ENCODE results near the gene HES6. TPM values are rescaled to one million over a fixed set of nuclear protein-coding genes. Genes with fewer than 3 reads are reported as not detected.
A peak's percentile ranks its signal among the peaks of the same experiment; 100 is the strongest.

Gene HES6
- total and polyA plus RNA-seq, 9 donors, result 0.33 to 12.4 (median 2.0) TPM

- H3K36me3 ChIP-seq, result no peaks in the 10 kb centered on the region
- WGBS, 3 donors, result 23 to 51% (median 40%) methylated on average over 7 of the region's 7 CpGs
- H3K27ac ChIP-seq, result no peak overlapping the region
- H3K4me3 ChIP-seq, result no peak overlapping the region
- no peaks in the 10 kb centered on the region for H3K27me3 ChIP-seq
- no peaks in the 10 kb centered on the region for H3K9me3 ChIP-seq
- DNase-seq, result peak in 1 of 5 donors; percentile 35
- H3K4me1 ChIP-seq (ENCODE audit: insufficient read depth), result peaks cover 2% of the 10 kb centered on the region
- TF ChIP-seq CTCF (IDR thresholded peaks at IDR 0.05) (no peak), EP300 (IDR thresholded peaks at IDR 0.05) (no peak), POLR2A (IDR thresholded peaks at IDR 0.05) (no peak)
- intact Hi-C loops (cut with DNase I), result loop anchor here in 1 of 4 donors (10.0 kb wide), 1 partner anchor 278 kb away; the partner anchor contains the start of gene UBE2F
Observed at GRCh38 chr2:238242731-238243495, 3.1 kb upstream of the HES6 start.

GRCh38 chr2:238241970-238242369, 2.1 kb upstream of the HES6 start:
- Histone ChIP-seq H3K27ac (no peak overlapping the region), H3K27me3 (no peaks in the 10 kb centered on the region), H3K4me3 (no peak overlapping the region), H3K36me3 (no peaks in the 10 kb centered on the region), H3K4me1 (ENCODE audit: insufficient read depth) (peaks cover 2% of the 10 kb centered on the region), H3K9me3 (no peaks in the 10 kb centered on the region)
- TF ChIP-seq POLR2A (IDR thresholded peaks at IDR 0.05) (no peak), CTCF (IDR thresholded peaks at IDR 0.05) (no peak), EP300 (IDR thresholded peaks at IDR 0.05) (no peak)
- DNase-seq, result no peak
- intact Hi-C loops (cut with DNase I), result loop anchor here in 1 of 4 donors (10.0 kb wide), 1 partner anchor 277 kb away; the partner anchor contains the start of gene UBE2F
- WGBS, 3 donors, result 42 to 49% (median 47%) methylated on average over 2 of the region's 2 CpGs

- Histone ChIP-seq H3K27me3 (no peaks in the 10 kb centered on the region), H3K27ac (no peak overlapping the region), H3K9me3 (no peaks in the 10 kb centered on the region), H3K4me1 (ENCODE audit: insufficient read depth) (peaks cover 2% of the 10 kb centered on the region), H3K36me3 (no peaks in the 10 kb centered on the region), H3K4me3 (peak overlapping the region; percentile 50)
- DNase-seq, result peak in 4 of 5 donors; percentile 47 to 64 (median 59)
- WGBS, 3 donors, result 4 to 35% (median 6%) methylated on average over 15 to 71 of the region's 71 CpGs
- TF ChIP-seq EP300 (IDR thresholded peaks at IDR 0.05), result no peak
- no peak for TF ChIP-seq CTCF (IDR thresholded peaks at IDR 0.05)
- no peak for TF ChIP-seq POLR2A (IDR thresholded peaks at IDR 0.05)
- intact Hi-C loops (cut with DNase I), result loop anchor here in 1 of 4 donors (10.0 kb wide), 1 partner anchor 276 kb away; the partner anchor contains the start of gene UBE2F
Observed at GRCh38 chr2:238240757-238241711, 1.2 kb upstream of the HES6 start.

- Histone ChIP-seq H3K4me1 (ENCODE audit: insufficient read depth) (peaks cover 4% of the 10 kb centered on the region), H3K9me3 (no peaks in the 10 kb centered on the region), H3K27ac (no peak overlapping the region), H3K36me3 (no peaks in the 10 kb centered on the region), H3K27me3 (no peaks in the 10 kb centered on the region), H3K4me3 (peak overlapping the region; percentile 50)
- intact Hi-C loops (cut with DNase I), result no loop called here
- 0 to 3% (median 1%) methylated on average over 8 to 43 of the region's 43 CpGs for WGBS, 3 donors
- no peak for TF ChIP-seq EP300 (IDR thresholded peaks at IDR 0.05)
- no peak for TF ChIP-seq POLR2A (IDR thresholded peaks at IDR 0.05)
- TF ChIP-seq CTCF (IDR thresholded peaks at IDR 0.05), result no peak
- DNase-seq, result no peak
Observed at GRCh38 chr2:238239543-238239862, 335 bp downstream of the HES6 start.
